Neural progenitor cell (in vitro differentiated cells): Measurements from ENCODE around the gene C8A. TPM values are rescaled to one million over a fixed set of nuclear protein-coding genes. Genes with fewer than 3 reads are reported as not detected.

Experiments
- DNase-seq: peaks from one replicate; pipeline ENCODE4 v3.0.0-alpha.2; 2016; ENCODE audit warnings: low spot score
- H2AFZ ChIP-seq: fragments of 200-600 bp; sonication (generic); replicated peaks from 2 replicates; pipeline ENCODE4 v1.6.1; 2016; ENCODE audit warnings: antibody characterized with exemption
- H3F3A ChIP-seq: fragments of 200-600 bp; sonication (generic); 2 replicates; pipeline ENCODE4 v1.6.1; 2016; ENCODE audit warnings: antibody characterized with exemption, low read depth
- H3K27ac ChIP-seq: fragments of 200-600 bp; sonication (generic); 2 replicates; pipeline ENCODE4 v1.5.1; 2016; ENCODE audit warnings: mild to moderate bottlenecking
- H3K27me3 ChIP-seq: fragments of 200-600 bp; sonication (generic); 2 replicates; pipeline ENCODE4 v1.6.1; 2016; ENCODE audit warnings: mild to moderate bottlenecking, moderate library complexity
- H3K36me3 ChIP-seq: fragments of 200-600 bp; sonication (generic); 2 replicates; pipeline ENCODE4 v1.5.1; 2016
- H3K4me1 ChIP-seq: fragments of 200-600 bp; sonication (generic); 2 replicates; pipeline ENCODE4 v1.6.1; 2016; ENCODE audit warnings: mixed run types
- H3K4me2 ChIP-seq: fragments of 200-600 bp; sonication (generic); 2 replicates; pipeline ENCODE4 v1.6.1; 2016
- H3K4me3 ChIP-seq: fragments of 200-600 bp; sonication (generic); 2 replicates; pipeline ENCODE4 v1.5.1; 2016
- H3K79me2 ChIP-seq: fragments of 200-600 bp; sonication (generic); 2 replicates; pipeline ENCODE4 v1.6.1; 2016; ENCODE audit warnings: low read depth
- H3K9ac ChIP-seq: fragments of 200-600 bp; sonication (generic); 2 replicates; pipeline ENCODE4 v1.6.1; 2016
- H3K9me3 ChIP-seq: fragments of 200-600 bp; sonication (generic); 2 replicates; pipeline ENCODE4 v1.5.1; 2016; ENCODE audit warnings: low read depth
- H4K20me1 ChIP-seq: fragments of 200-600 bp; sonication (generic); 2 replicates; pipeline ENCODE4 v1.6.1; 2016; ENCODE audit warnings: low read depth
- H3K27ac Mint-ChIP-seq: 3 replicates; pipeline ENCODE4 v1.8.0; 2021; ENCODE audit warnings: mixed read lengths
- H3K27me3 Mint-ChIP-seq: 2 replicates; pipeline ENCODE4 v1.8.0; 2022; ENCODE audit warnings: low read depth, mild to moderate bottlenecking, inconsistent platforms, moderate library complexity, mixed read lengths; ENCODE audit not compliant: insufficient read depth
- H3K36me3 Mint-ChIP-seq: 3 replicates; pipeline ENCODE4 v1.8.0; 2021; ENCODE audit warnings: mixed read lengths
- H3K4me1 Mint-ChIP-seq: 3 replicates; pipeline ENCODE4 v1.8.0; 2021; ENCODE audit warnings: mixed read lengths
- H3K4me3 Mint-ChIP-seq: 3 replicates; pipeline ENCODE4 v1.8.0; 2021; ENCODE audit warnings: mild to moderate bottlenecking, moderate library complexity, mixed read lengths
- H3K9me3 Mint-ChIP-seq: 3 replicates; pipeline ENCODE4 v1.8.0; 2020; ENCODE audit warnings: mixed read lengths
- CTCF ChIP-seq: fragments of 200-600 bp; sonication (generic); IDR thresholded peaks from 2 replicates; pipeline ENCODE4 v1.5.1; 2017; ENCODE audit warnings: antibody characterized with exemption, mild to moderate bottlenecking
- EZH2 ChIP-seq: fragments of 200-600 bp; sonication (generic); IDR thresholded peaks from 2 replicates; pipeline ENCODE4 v1.6.1; 2017; ENCODE audit warnings: antibody characterized with exemption, mild to moderate bottlenecking, moderate library complexity
- EZH2phosphoT487 ChIP-seq: fragments of 200-600 bp; sonication (generic); IDR thresholded peaks from 2 replicates; pipeline ENCODE4 v1.6.1; 2017; ENCODE audit warnings: antibody characterized with exemption
- total RNA-seq: library from RNA; depleted of rRNA; stranded (reverse); fragments of >200 nt; gene quantifications from 2 replicates; pipeline ENCODE4 v1.2.3, GENCODE V29; 2015; ENCODE audit warnings: low replicate concordance

C8A gene
- total RNA-seq, 1 donor from 2014 or later = not detected

- Histone ChIP-seq H3K4me2 (no peak overlapping the region), H3K36me3 (no peaks in the 10 kb centered on the region), H3K9ac (no peak overlapping the region), H3K79me2 (no peaks in the 10 kb centered on the region), H3K27me3 (no peaks in the 10 kb centered on the region), H3K9me3 (no peaks in the 10 kb centered on the region), H3F3A (no peaks in the 10 kb centered on the region), H4K20me1 (no peaks in the 10 kb centered on the region), H3K4me1 (peaks cover 8% of the 10 kb centered on the region), H3K27ac (no peak overlapping the region), H3K4me3 (no peak overlapping the region), H2AFZ (no peak overlapping the region)
- no peak for DNase-seq
- peaks cover 7% of the 10 kb centered on the region for H3K4me1 Mint-ChIP-seq
- no peaks in the 10 kb centered on the region for H3K36me3 Mint-ChIP-seq
- H3K27me3 Mint-ChIP-seq = peaks cover 9% of the 10 kb centered on the region
- no peak overlapping the region for H3K4me3 Mint-ChIP-seq
- TF ChIP-seq EZH2phosphoT487 (no peak), CTCF (no peak), EZH2 (no peak)
- no peak overlapping the region for H3K27ac Mint-ChIP-seq
- H3K9me3 Mint-ChIP-seq = no peaks in the 10 kb centered on the region
Measured at GRCh38 chr1:56966698-56966999, 112.1 kb downstream of the C8A start.

GRCh38 chr1:56967355-56967754, 112.8 kb downstream of the C8A start:
- H3K9me3 Mint-ChIP-seq = no peaks in the 10 kb centered on the region
- H3F3A ChIP-seq = no peaks in the 10 kb centered on the region
- peaks cover 8% of the 10 kb centered on the region for H3K4me1 ChIP-seq
- no peak overlapping the region for H3K9ac ChIP-seq
- no peaks in the 10 kb centered on the region for H3K36me3 ChIP-seq
- H3K27ac Mint-ChIP-seq = no peak overlapping the region
- H3K27me3 ChIP-seq = no peaks in the 10 kb centered on the region
- no peak overlapping the region for H3K4me3 ChIP-seq
- H2AFZ ChIP-seq = no peak overlapping the region
- H3K79me2 ChIP-seq = no peaks in the 10 kb centered on the region
- DNase-seq = no peak
- H3K27me3 Mint-ChIP-seq = peaks cover 9% of the 10 kb centered on the region
- no peaks in the 10 kb centered on the region for H3K9me3 ChIP-seq
- no peaks in the 10 kb centered on the region for H4K20me1 ChIP-seq
- no peak overlapping the region for H3K4me2 ChIP-seq
- no peak overlapping the region for H3K27ac ChIP-seq
- no peak overlapping the region for H3K4me3 Mint-ChIP-seq
- no peaks in the 10 kb centered on the region for H3K36me3 Mint-ChIP-seq
- no peak for TF ChIP-seq EZH2phosphoT487
- no peak for TF ChIP-seq EZH2
- no peak for TF ChIP-seq CTCF
- H3K4me1 Mint-ChIP-seq = peaks cover 7% of the 10 kb centered on the region

Other genes starting within 250 kb of the C8A start
- gene PRKAA2, start 209.5 kb upstream of the C8A start, total RNA-seq = 16.9 and 25.8 TPM in 2 replicates
- 5.0 and 8.9 TPM in 2 replicates for gene FYB2, start 35.4 kb upstream of the C8A start, total RNA-seq
- not detected in 2 replicates for gene C8B, start 111.2 kb downstream of the C8A start, total RNA-seq